Right atrium auricular region (tissue), 2 donors: Measurements from ENCODE around the gene PRELP. TPM values are rescaled to one million over a fixed set of nuclear protein-coding genes. Genes with fewer than 3 reads are reported as not detected.

Experiments used
- DNase-seq: peaks from one replicate; pipeline ENCODE4 v3.0.0-alpha.2; 2019; ENCODE audit warnings: low spot score
- H3K27ac ChIP-seq, 2 donors: fragments of 200-600 bp; sonication (generic); 1 replicate in 1 of 2; 2 replicates in 1 of 2; pipeline ENCODE4 v1.5.1; 2016 to 2019
- H3K27me3 ChIP-seq, 2 donors: fragments of 200-600 bp; sonication (generic); one replicate each; pipeline versions ENCODE4 v1.5.1 to v1.6.0; 2017 to 2019
- H3K36me3 ChIP-seq: fragments of 200-600 bp; sonication (generic); one replicate; pipeline ENCODE4 v1.5.1; 2016
- H3K4me1 ChIP-seq, 2 donors: fragments of 200-600 bp; sonication (generic); one replicate each; pipeline versions ENCODE4 v1.5.1 to v1.6.0; 2017 to 2019
- H3K4me3 ChIP-seq, 2 donors: fragments of 200-600 bp; sonication (generic); 1 replicate in 1 of 2; 2 replicates in 1 of 2; pipeline ENCODE4 v1.5.1; 2017 to 2019; ENCODE audit warnings: mild to moderate bottlenecking in 1 of 2, moderate library complexity in 1 of 2
- H3K9me3 ChIP-seq, 2 donors: fragments of 200-600 bp; sonication (generic); one replicate each; pipeline ENCODE4 v1.5.1; 2019
- total RNA-seq, 2 donors: library from RNA; depleted of rRNA; stranded (reverse); fragments of >200 nt; gene quantifications; one replicate each; pipeline ENCODE4 v1.1.0, GENCODE V29; 2016
- TF ChIP-seq, protein P1 (sequence below), 2 donors: fragments of 200-600 bp; sonication (generic); IDR thresholded peaks; one replicate each; pipeline ENCODE4 v1.5.1; 2019; ENCODE audit warnings: antibody characterized with exemption in 2 of 2

PRELP gene
- total RNA-seq, 2 donors from 2014 or later = 54.5 to 243 TPM

DNA sequence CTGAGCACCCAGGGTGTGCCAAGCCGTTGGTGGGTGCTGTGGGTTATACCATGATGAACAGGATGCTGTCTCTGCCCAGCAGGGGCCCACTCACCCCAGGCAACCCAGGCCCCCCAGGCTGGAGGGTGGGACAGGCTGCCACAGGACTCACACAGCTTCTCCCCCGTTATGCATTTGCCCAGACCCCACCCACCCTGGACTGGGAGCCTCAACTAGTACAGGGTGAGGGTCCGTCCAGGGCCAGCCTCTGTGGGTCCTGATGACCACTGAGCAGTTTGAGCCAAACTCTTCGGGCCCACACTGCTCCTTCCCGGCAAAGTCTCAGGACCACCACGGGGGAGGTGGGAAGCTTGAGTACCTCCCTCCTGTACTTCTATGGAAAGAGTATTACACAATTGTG, 3.8 kb upstream of the PRELP start:
- H3K36me3 ChIP-seq = no peaks in the 10 kb centered on the region
- H3K4me1 ChIP-seq = peaks cover 0 to 29% of the 10 kb centered on the region in 2 donors
- H3K27ac ChIP-seq = no peak overlapping the region
- no peaks in the 10 kb centered on the region for H3K9me3 ChIP-seq
- H3K4me3 ChIP-seq = no peak overlapping the region
- no peaks in the 10 kb centered on the region for H3K27me3 ChIP-seq
- DNase-seq = no peak
- TF ChIP-seq, protein P1, sequence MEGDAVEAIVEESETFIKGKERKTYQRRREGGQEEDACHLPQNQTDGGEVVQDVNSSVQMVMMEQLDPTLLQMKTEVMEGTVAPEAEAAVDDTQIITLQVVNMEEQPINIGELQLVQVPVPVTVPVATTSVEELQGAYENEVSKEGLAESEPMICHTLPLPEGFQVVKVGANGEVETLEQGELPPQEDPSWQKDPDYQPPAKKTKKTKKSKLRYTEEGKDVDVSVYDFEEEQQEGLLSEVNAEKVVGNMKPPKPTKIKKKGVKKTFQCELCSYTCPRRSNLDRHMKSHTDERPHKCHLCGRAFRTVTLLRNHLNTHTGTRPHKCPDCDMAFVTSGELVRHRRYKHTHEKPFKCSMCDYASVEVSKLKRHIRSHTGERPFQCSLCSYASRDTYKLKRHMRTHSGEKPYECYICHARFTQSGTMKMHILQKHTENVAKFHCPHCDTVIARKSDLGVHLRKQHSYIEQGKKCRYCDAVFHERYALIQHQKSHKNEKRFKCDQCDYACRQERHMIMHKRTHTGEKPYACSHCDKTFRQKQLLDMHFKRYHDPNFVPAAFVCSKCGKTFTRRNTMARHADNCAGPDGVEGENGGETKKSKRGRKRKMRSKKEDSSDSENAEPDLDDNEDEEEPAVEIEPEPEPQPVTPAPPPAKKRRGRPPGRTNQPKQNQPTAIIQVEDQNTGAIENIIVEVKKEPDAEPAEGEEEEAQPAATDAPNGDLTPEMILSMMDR (IDR thresholded peaks at IDR 0.05) = no peak

DNA sequence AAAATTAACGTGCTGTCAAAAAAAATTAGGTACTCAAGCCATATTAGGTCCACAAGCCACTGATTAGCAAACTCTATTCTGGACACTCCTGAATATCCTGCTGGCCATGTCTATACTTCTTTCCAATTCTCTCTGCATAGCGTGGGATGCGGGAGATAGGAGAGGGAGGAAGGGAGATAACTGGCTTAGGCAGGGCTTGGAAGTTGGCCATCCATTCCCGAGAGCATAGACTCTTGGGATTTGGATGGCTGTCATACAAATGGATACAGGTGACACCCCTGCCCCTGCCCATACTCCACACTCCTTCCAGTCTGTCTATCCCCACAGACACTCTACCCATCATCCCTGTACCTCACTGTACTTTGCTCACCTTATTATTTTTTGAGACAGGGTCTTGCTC, 2.3 kb upstream of the PRELP start:
- H3K27me3 ChIP-seq = no peaks in the 10 kb centered on the region
- peak overlapping the region in 1 of 2 donors; percentile 89 for H3K27ac ChIP-seq
- DNase-seq = no peak
- no peaks in the 10 kb centered on the region for H3K9me3 ChIP-seq
- no peak overlapping the region for H3K4me3 ChIP-seq
- TF ChIP-seq, protein P1 (IDR thresholded peaks at IDR 0.05) = no peak
- peaks cover 3% of the 10 kb centered on the region for H3K36me3 ChIP-seq
- H3K4me1 ChIP-seq = peaks cover 0 to 14% of the 10 kb centered on the region in 2 donors

- H3K36me3 ChIP-seq = peaks cover 4% of the 10 kb centered on the region
- TF ChIP-seq, protein P1 (IDR thresholded peaks at IDR 0.05) = no peak
- peaks cover 0 to 13% of the 10 kb centered on the region in 2 donors for H3K4me1 ChIP-seq
- H3K27ac ChIP-seq = peak overlapping the region; percentile 40 to 89
- no peaks in the 10 kb centered on the region for H3K27me3 ChIP-seq
- no peak for DNase-seq
- H3K4me3 ChIP-seq = no peak overlapping the region
- no peaks in the 10 kb centered on the region for H3K9me3 ChIP-seq
Measured at GRCh38 chr1:203473781-203474305, 1.8 kb upstream of the PRELP start.

- Histone ChIP-seq H3K4me3 (peak overlapping the region; percentile 51 to 53), H3K27me3 (no peaks in the 10 kb centered on the region), H3K4me1 (peaks cover 0 to 24% of the 10 kb centered on the region in 2 donors), H3K9me3 (no peaks in the 10 kb centered on the region), H3K27ac (peak overlapping the region; percentile 81 to 89), H3K36me3 (peaks cover 4% of the 10 kb centered on the region)
- TF ChIP-seq, protein P1 (IDR thresholded peaks at IDR 0.05) = no peak
- no peak for DNase-seq
Measured at GRCh38 chr1:203476216-203476814, 709 bp downstream of the PRELP start.

DNA sequence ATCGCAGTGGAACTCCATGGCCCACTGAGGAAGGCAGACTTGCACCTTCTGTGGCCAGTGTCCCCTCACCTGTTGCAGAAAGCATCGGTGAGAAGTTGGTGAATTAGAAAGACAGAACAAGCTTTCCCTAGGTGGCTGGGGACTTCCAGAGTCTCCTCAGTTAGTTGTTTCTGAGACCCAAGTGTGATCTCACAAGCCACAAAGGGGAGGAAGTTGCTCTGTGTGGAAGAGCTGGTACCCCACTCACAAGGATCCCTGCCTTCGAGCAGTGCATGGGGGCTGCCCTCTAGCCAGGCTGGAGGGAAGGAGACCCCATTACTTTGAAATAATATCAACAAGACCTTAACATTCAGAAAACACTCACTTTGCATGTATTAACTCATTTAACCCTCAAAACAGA, 2.1 kb downstream of the PRELP start:
- Histone ChIP-seq H3K4me1 (peaks cover 0 to 30% of the 10 kb centered on the region in 2 donors), H3K36me3 (peaks cover 4% of the 10 kb centered on the region), H3K4me3 (peak overlapping the region; percentile 51 to 53), H3K27me3 (no peaks in the 10 kb centered on the region), H3K9me3 (no peaks in the 10 kb centered on the region), H3K27ac (peak overlapping the region; percentile 81 to 89)
- TF ChIP-seq, protein P1 (IDR thresholded peaks at IDR 0.05) = no peak
- no peak for DNase-seq
